ENCODE measurements around the gene MANF.

- TF ChIP-seq CTCF (IDR thresholded peaks at IDR 0.05) = no peak
- TF ChIP-seq POLR2A (IDR thresholded peaks at IDR 0.05) = no peak
These were observed 24.3 kb upstream of the MANF start for GRCh38 chr3:51360806-51361205.

Data from adrenal gland (tissue), 5 donors.